BE2C (cell line): ENCODE data around the gene MYO5A.
"Not testable (repeated sequence)": the region's sequence is repeated elsewhere in the genome, so short reads cannot be mapped to it uniquely, and the experiment has no call there.

Source experiments
- DNase-seq: peaks from one replicate; pipeline ENCODE4 v3.0.0-alpha.2; 2020
- H3K27me3 ChIP-seq: fragments of 250-450 bp; sonication (Bioruptor Pico); 2 replicates; pipeline ENCODE4 v1.5.1; 2020; ENCODE audit warnings: mild to moderate bottlenecking
- H3K36me3 ChIP-seq: fragments of 250-450 bp; sonication (Bioruptor Pico); 2 replicates; pipeline ENCODE4 v1.5.1; 2020; ENCODE audit warnings: mild to moderate bottlenecking
- H3K4me1 ChIP-seq: fragments of 250-450 bp; sonication (Bioruptor Pico); 2 replicates; pipeline ENCODE4 v1.5.1; 2020
- H3K4me3 ChIP-seq: 2 replicates; pipeline ENCODE4 v1.5.1; 2011; ENCODE audit warnings: low read depth, low read length
- H3K9me3 ChIP-seq: fragments of 250-450 bp; sonication (Bioruptor Pico); 2 replicates; pipeline ENCODE4 v1.5.1; 2020
- CTCF ChIP-seq: IDR thresholded peaks from 2 replicates; pipeline ENCODE4 v1.5.1; 2012; ENCODE audit warnings: mild to moderate bottlenecking, low read depth, low read length

Gene MYO5A

GRCh38 chr15:52290329-52290728, 238.4 kb downstream of the MYO5A start:
- Histone ChIP-seq H3K4me1 (no peaks in the 10 kb centered on the region), H3K36me3 (no peaks in the 10 kb centered on the region), H3K4me3 (no peak overlapping the region), H3K9me3 (no peaks in the 10 kb centered on the region), H3K27me3 (peaks cover 28% of the 10 kb centered on the region)
- no peak for TF ChIP-seq CTCF
- DNase-seq = no peak

- TF ChIP-seq CTCF = no peak
- no peak for DNase-seq
- H3K9me3 ChIP-seq = no peaks in the 10 kb centered on the region
- no peak overlapping the region for H3K4me3 ChIP-seq
- H3K4me1 ChIP-seq = no peaks in the 10 kb centered on the region
- H3K36me3 ChIP-seq = no peaks in the 10 kb centered on the region
- H3K27me3 ChIP-seq = peaks cover 21% of the 10 kb centered on the region
These were observed 239.0 kb downstream of the MYO5A start for GRCh38 chr15:52289629-52290081.

- no peaks in the 10 kb centered on the region for H3K36me3 ChIP-seq
- TF ChIP-seq CTCF = no peak
- H3K4me3 ChIP-seq = no peak overlapping the region
- H3K4me1 ChIP-seq = no peaks in the 10 kb centered on the region
- DNase-seq = no peak
- H3K9me3 ChIP-seq = no peaks in the 10 kb centered on the region
- peaks cover 14% of the 10 kb centered on the region for H3K27me3 ChIP-seq
These were observed 239.7 kb downstream of the MYO5A start for GRCh38 chr15:52288986-52289385.

- TF ChIP-seq CTCF = no peak
- H3K27me3 ChIP-seq = peaks cover 8% of the 10 kb centered on the region
- no peak overlapping the region for H3K4me3 ChIP-seq
- H3K9me3 ChIP-seq = no peaks in the 10 kb centered on the region
- no peak for DNase-seq
- no peaks in the 10 kb centered on the region for H3K36me3 ChIP-seq
- H3K4me1 ChIP-seq = no peaks in the 10 kb centered on the region
These were observed 240.4 kb downstream of the MYO5A start for GRCh38 chr15:52288051-52288942.

- no peaks in the 10 kb centered on the region for H3K4me1 ChIP-seq
- TF ChIP-seq CTCF = no peak
- no peaks in the 10 kb centered on the region; the same call in 1 of the 2 replicates for H3K27me3 ChIP-seq
- DNase-seq = no peak
- no peaks in the 10 kb centered on the region for H3K36me3 ChIP-seq
- no peaks in the 10 kb centered on the region for H3K9me3 ChIP-seq
- no peak overlapping the region for H3K4me3 ChIP-seq
These were observed 241.6 kb downstream of the MYO5A start for GRCh38 chr15:52287114-52287513.

- H3K4me1 ChIP-seq, H3K27me3 ChIP-seq, H3K9me3 ChIP-seq, DNase-seq, H3K36me3 ChIP-seq, H3K4me3 ChIP-seq: not testable (repeated sequence)
These were observed 242.7 kb downstream of the MYO5A start for GRCh38 chr15:52285941-52286340.
